B cell (primary cell): ENCODE data around the gene COPS3. TPM values are rescaled to one million over a fixed set of nuclear protein-coding genes. Genes with fewer than 3 reads are reported as not detected.

Experiments
- ATAC-seq: fragments of 200-7000 bp; cut with Tn5 transposase; one replicate; pipeline ENCODE4 v1.10.0; 2021; ENCODE audit warnings: low read depth, mild to moderate bottlenecking, moderate number of reproducible peaks, moderate library complexity
- CTCF ChIA-PET: fragments of 350-600 bp; sonication (Branson Sonifier 250); formaldehyde crosslinking; loops from one replicate; lab custom pipeline; 2021; ENCODE audit warnings: antibody characterized with exemption, inconsistent platforms; lab: Charles Lee
- POLR2A ChIA-PET: fragments of 350-600 bp; sonication (Branson Sonifier 250); formaldehyde crosslinking; loops from one replicate; lab custom pipeline; 2021; ENCODE audit warnings: antibody characterized with exemption; lab: Charles Lee
- DNase-seq: peaks from one replicate; pipeline ENCODE4 v3.0.0; 2013
- H2AFZ ChIP-seq: 2 replicates; pipeline ENCODE4 v1.6.1; 2012; ENCODE audit warnings: mild to moderate bottlenecking, low read depth, low read length; ENCODE audit not compliant: insufficient read depth, poor library complexity, severe bottlenecking
- H3K27ac ChIP-seq, 2 donors: 1 replicate in 1 of 2; 2 replicates in 1 of 2; pipeline ENCODE4 v1.5.1; 2012 to 2013; ENCODE audit warnings: low read length in 2 of 2, mild to moderate bottlenecking in 2 of 2, moderate library complexity in 1 of 2
- H3K27me3 ChIP-seq, 4 experiments: fragments of 200-600 bp in 1 of 4; sonication (generic) in 1 of 4; replicated peaks in 1 of 4; 1 replicate in 2 of 4; 2 replicates in 2 of 4; pipeline versions ENCODE4 v1.6.1 to v1.7.0; 2013 to 2016; ENCODE audit warnings: low read length in 3 of 4, mild to moderate bottlenecking in 2 of 4, mixed read lengths in 1 of 4, moderate library complexity in 1 of 4; ENCODE audit not compliant: insufficient read depth in 4 of 4, control insufficient read depth in 3 of 4; ENCODE audit errors: control extremely low read depth in 1 of 4
- H3K36me3 ChIP-seq, 2 experiments: replicated peaks in 1 of 2; 1 replicate in 1 of 2; 2 replicates in 1 of 2; pipeline versions ENCODE4 v1.6.1 to v1.7.1; 2013; ENCODE audit warnings: low read length in 1 of 2; ENCODE audit not compliant: insufficient read depth in 2 of 2, control insufficient read depth in 1 of 2; ENCODE audit errors: control extremely low read depth in 1 of 2, extremely low read depth in 1 of 2
- H3K4me1 ChIP-seq, 2 donors: fragments of 200-600 bp in 1 of 2; sonication (generic) in 1 of 2; 1 replicate in 1 of 2; 2 replicates in 1 of 2; pipeline versions ENCODE4 v1.5.1 to v1.6.1; 2013 to 2017; ENCODE audit warnings: low read length in 2 of 2; ENCODE audit not compliant: control insufficient read depth in 2 of 2, insufficient read depth in 2 of 2
- H3K4me2 ChIP-seq: replicated peaks from 2 replicates; pipeline ENCODE3; 2012; ENCODE audit warnings: mild to moderate bottlenecking, low read depth, low read length; ENCODE audit not compliant: poor library complexity, severe bottlenecking
- H3K4me3 ChIP-seq, 5 experiments: fragments of 200-600 bp in 1 of 5; sonication (generic) in 1 of 5; 1 replicate in 3 of 5; 2 replicates in 2 of 5; pipeline versions ENCODE4 v1.5.1 to v1.7.0; 2011 to 2016; ENCODE audit warnings: low read length in 4 of 5, mild to moderate bottlenecking in 4 of 5, low read depth in 2 of 5, control low read depth in 1 of 5, moderate library complexity in 1 of 5; ENCODE audit not compliant: insufficient read depth in 1 of 5; ENCODE audit errors: control extremely low read depth in 1 of 5, extremely low read depth in 1 of 5
- H3K79me2 ChIP-seq: fragments of 200-600 bp; sonication (generic); one replicate; pipeline ENCODE4 v1.6.0; 2016; ENCODE audit warnings: low read length; ENCODE audit not compliant: control insufficient read depth, insufficient read depth
- H3K9ac ChIP-seq: fragments of 200-600 bp; sonication (generic); 2 replicates; pipeline ENCODE4 v1.6.1; 2017; ENCODE audit warnings: mild to moderate bottlenecking, low read length, moderate library complexity
- H3K9me3 ChIP-seq, 3 donors: one replicate each; pipeline versions ENCODE4 v1.6.1 to v1.7.1; 2013; ENCODE audit warnings: low read length in 2 of 3; ENCODE audit not compliant: control insufficient read depth in 2 of 3, insufficient read depth in 1 of 3; ENCODE audit errors: control extremely low read depth in 1 of 3
- H4K20me1 ChIP-seq: 2 replicates; pipeline ENCODE4 v1.6.0; 2012; ENCODE audit warnings: mild to moderate bottlenecking, low read length; ENCODE audit not compliant: insufficient read depth, control insufficient read depth, poor library complexity, severe bottlenecking
- H3K27ac Mint-ChIP-seq: one replicate; pipeline ENCODE4 v1.8.0; 2021; ENCODE audit warnings: mixed read lengths
- H3K27me3 Mint-ChIP-seq: one replicate; pipeline ENCODE4 v1.8.0; 2021; ENCODE audit warnings: mixed read lengths
- H3K4me1 Mint-ChIP-seq: one replicate; pipeline ENCODE4 v1.8.0; 2021; ENCODE audit warnings: mixed read lengths
- H3K4me3 Mint-ChIP-seq: one replicate; pipeline ENCODE4 v1.8.0; 2021; ENCODE audit warnings: mixed read lengths
- H3K9me3 Mint-ChIP-seq: one replicate; pipeline ENCODE4 v1.8.0; 2022; ENCODE audit warnings: mixed read lengths; ENCODE audit not compliant: insufficient read depth
- CTCF ChIP-seq: fragments of 200-600 bp; IDR thresholded peaks from one replicate; pipeline ENCODE4 v1.8.0; 2022; ENCODE audit warnings: antibody characterized with exemption, mild to moderate bottlenecking
- EZH2 ChIP-seq: IDR thresholded peaks from 2 replicates; pipeline ENCODE4 v1.6.1; 2012; ENCODE audit warnings: borderline replicate concordance, low read depth, mild to moderate bottlenecking, moderate library complexity, low read length; ENCODE audit not compliant: insufficient read depth, poor library complexity, severe bottlenecking
- WGBS: methylation state at CpG from one replicate; pipeline ENCODE4 v1.1.5; 2013; ENCODE audit warnings: missing lambda C conversion rate; ENCODE audit not compliant: insufficient coverage; 5-methylcytosine and 5-hydroxymethylcytosine counted together
- intact Hi-C: fragments of 100-400 bp; cut with micrococcal nuclease; formaldehyde crosslinking; loops from one replicate; pipeline ENCODE4 v1.10.0; 2022
- polyA plus RNA-seq: library from polyadenylated mRNA; depleted of rRNA; stranded (reverse); fragments of >200 nt; gene quantifications from 2 replicates; pipeline ENCODE4 v1.2.3, GENCODE V29; 2012
- total RNA-seq, 2 donors: library from RNA; stranded (reverse); fragments of 120-200 nt in 1 of 2; gene quantifications; 1 replicate in 1 of 2; 2 replicates in 1 of 2; pipeline versions ENCODE4 v1.2.3 to v1.2.4, GENCODE V29; 2013 to 2022

COPS3 gene
- total and polyA plus RNA-seq, 2 donors (not counting 1 experiment from before 2014, with no cell fraction given), result 37.2 to 45.5 TPM

GRCh38 chr17:17216776-17217175 lies 64.3 kb downstream of the COPS3 start:
- ATAC-seq (no peak), DNase-seq (no peak)
- no peaks in the 10 kb centered on the region for H3K27me3 ChIP-seq
- no peaks in the 10 kb centered on the region for H3K9me3 ChIP-seq
- H3K27ac ChIP-seq, result no peak overlapping the region
- ChIA-PET CTCF (no interaction called here), POLR2A (no interaction called here)
- Mint-ChIP-seq H3K27me3 (no peaks in the 10 kb centered on the region), H3K27ac (no peak overlapping the region), H3K9me3 (no peaks in the 10 kb centered on the region), H3K4me3 (no peak overlapping the region), H3K4me1 (no peaks in the 10 kb centered on the region)
- WGBS, result 97% methylated on average over 15 of the region's 16 CpGs
- no peaks in the 10 kb centered on the region for H3K79me2 ChIP-seq
- H3K9ac ChIP-seq, result no peak overlapping the region
- no peak overlapping the region for H3K4me2 ChIP-seq
- H3K4me3 ChIP-seq, result no peak overlapping the region
- TF ChIP-seq EZH2 (no peak), CTCF (no peak)
- no peaks in the 10 kb centered on the region for H3K4me1 ChIP-seq
- no peak overlapping the region for H2AFZ ChIP-seq
- H4K20me1 ChIP-seq, result no peaks in the 10 kb centered on the region
- intact Hi-C loops, result no loop called here
- peaks cover 0 to 77% of the 10 kb centered on the region in 2 experiments for H3K36me3 ChIP-seq

DNA sequence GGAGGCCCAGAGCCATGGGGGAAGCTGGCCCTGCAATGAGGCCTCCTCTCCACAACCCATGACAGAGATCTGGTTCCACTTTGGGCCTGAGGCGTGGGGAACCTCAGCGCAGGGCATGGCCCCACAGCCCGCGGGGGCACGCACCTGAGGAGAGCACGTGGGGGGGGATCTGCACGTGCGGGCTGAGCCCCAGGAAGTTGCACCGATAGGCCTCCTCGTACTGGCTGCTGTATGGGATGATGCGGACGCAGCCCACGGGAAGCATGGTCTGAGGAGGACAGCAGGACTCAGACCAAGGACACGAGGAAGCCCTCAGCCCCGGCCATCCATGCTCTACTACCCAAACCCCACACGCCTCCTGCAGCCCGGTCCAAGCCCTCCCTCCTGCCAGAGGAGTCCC lies 64.8 kb downstream of the COPS3 start:
- ChIA-PET POLR2A (no interaction called here), CTCF (no interaction called here)
- TF ChIP-seq CTCF (no peak), EZH2 (no peak)
- WGBS, result 96% methylated on average over 13 of the region's 17 CpGs
- no peak for DNase-seq
- Histone ChIP-seq H3K27ac (no peak overlapping the region), H2AFZ (no peak overlapping the region), H3K9ac (no peak overlapping the region), H3K36me3 (peaks cover 4 to 71% of the 10 kb centered on the region in 2 experiments), H3K4me1 (no peaks in the 10 kb centered on the region), H3K4me2 (no peak overlapping the region), H3K27me3 (no peaks in the 10 kb centered on the region), H3K79me2 (no peaks in the 10 kb centered on the region), H3K9me3 (no peaks in the 10 kb centered on the region), H3K4me3 (no peak overlapping the region), H4K20me1 (no peaks in the 10 kb centered on the region)
- Mint-ChIP-seq H3K9me3 (no peaks in the 10 kb centered on the region), H3K27ac (no peak overlapping the region), H3K4me3 (no peak overlapping the region), H3K4me1 (no peaks in the 10 kb centered on the region), H3K27me3 (no peaks in the 10 kb centered on the region)
- intact Hi-C loops, result no loop called here
- no peak for ATAC-seq
